HG03432 (cell line): ENCODE data around the gene CYBC1.

Source experiments
- ATAC-seq: cut with Tn5 transposase; IDR thresholded peaks from one replicate; pipeline ENCODE4 v1.9.1; 2021; ENCODE audit warnings: mild to moderate bottlenecking, moderate library complexity; ENCODE audit not compliant: unreplicated experiment

The CYBC1 gene

GRCh38 chr17:82450357-82451106 is at the start of gene CYBC1:
TSS of gene CYBC1 (minus strand) at chr17:82450752. CDS start at chr17:82449254, 1,498 bp downstream.
- ATAC-seq = peak; percentile 69

DNA sequence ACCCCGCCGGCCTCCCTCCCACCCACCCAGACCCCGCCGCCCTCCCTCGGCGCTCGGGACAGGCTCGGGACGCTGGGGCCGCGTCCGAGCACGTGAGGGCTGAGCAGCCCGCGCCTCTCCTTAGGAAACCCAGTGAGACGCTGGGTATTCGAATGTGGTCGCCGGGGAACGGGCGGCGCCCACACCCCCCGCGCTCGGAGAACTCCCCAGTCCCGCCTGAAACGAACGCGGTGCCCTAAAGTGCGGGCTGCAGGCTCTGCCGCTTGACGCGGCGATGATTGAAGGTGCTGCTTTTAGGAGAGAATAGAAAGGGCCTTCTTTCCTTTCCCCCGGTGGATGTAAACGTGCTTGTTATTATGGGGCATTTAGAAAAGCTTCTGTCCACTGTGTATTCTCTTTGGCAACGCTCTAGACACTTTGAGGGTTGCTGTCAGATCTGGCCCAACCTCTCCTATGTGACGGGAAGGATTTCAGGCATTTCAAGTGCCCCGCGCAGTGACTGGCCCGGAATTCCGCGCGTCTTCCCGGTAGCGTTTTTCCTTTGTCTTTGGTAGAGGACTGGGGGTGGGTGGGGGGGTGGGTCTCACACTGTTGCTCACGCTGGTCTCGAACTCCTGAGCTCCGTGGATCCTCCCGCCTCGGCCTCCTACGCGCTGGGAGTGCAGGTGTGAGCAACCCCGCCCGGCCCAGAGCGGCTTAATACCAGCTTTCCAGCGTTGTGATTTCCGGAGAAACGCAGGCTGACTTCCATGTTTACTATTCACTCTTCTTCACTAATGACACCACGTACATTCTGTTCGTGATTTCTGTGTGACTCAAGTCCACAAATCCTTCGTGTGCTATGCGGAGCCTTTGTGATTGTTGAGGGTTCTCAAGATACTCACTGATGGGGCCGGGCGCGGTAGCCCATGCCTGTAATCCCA is 47.2 kb upstream of the CYBC1 start:
- peak; percentile 2 for ATAC-seq

GRCh38 chr17:82496529-82497434 is 46.2 kb upstream of the CYBC1 start:
- ATAC-seq = peak; percentile 63

GRCh38 chr17:82495844-82496528 is 45.4 kb upstream of the CYBC1 start:
- ATAC-seq = no peak

- peak; percentile 57 for ATAC-seq
These were observed 43.9 kb upstream of the CYBC1 start for GRCh38 chr17:82494236-82495055.

- ATAC-seq = no peak
These were observed 42.8 kb upstream of the CYBC1 start for GRCh38 chr17:82493226-82493781.

- ATAC-seq = no peak
These were observed 42.2 kb upstream of the CYBC1 start for GRCh38 chr17:82492643-82493225.

DNA sequence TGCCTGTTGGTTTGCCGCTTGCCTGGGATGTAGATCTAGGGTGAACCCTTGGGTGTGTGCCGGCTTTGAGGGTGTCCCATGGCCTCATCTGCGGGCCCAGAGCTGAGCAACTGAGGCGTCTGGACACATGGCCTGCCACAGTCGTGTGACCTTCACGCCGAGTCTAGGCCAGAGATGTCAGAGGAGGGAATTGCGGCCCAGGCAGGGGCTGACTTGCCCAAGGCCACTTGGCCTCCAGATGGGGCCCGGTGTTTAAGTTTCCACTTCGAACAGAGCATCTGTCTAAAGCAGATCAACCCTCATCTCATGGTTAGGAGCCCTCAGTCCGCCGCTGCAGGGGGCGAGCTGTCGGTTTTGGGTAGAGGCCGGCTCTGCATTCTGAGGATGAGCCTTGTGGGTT is 41.0 kb upstream of the CYBC1 start:
- no peak for ATAC-seq

DNA sequence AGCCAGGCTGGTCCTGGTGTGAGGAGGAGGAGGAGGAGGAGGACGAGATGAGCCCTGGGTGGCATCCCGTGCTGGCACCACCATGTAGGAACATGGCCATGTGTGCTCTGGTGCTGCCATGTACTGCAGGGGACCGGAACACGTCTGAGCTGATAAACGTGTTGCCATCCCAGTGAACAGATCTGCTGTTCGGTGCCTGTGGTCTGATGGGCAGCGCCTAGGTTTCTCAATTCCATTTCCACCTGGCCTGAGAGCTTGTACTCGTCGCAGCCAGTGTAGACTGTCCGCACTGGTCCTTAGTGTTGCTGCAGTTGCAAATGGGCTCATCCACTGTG is 40.6 kb upstream of the CYBC1 start:
- no peak for ATAC-seq

GRCh38 chr17:82490512-82491195 is 40.1 kb upstream of the CYBC1 start:
- ATAC-seq = no peak

DNA sequence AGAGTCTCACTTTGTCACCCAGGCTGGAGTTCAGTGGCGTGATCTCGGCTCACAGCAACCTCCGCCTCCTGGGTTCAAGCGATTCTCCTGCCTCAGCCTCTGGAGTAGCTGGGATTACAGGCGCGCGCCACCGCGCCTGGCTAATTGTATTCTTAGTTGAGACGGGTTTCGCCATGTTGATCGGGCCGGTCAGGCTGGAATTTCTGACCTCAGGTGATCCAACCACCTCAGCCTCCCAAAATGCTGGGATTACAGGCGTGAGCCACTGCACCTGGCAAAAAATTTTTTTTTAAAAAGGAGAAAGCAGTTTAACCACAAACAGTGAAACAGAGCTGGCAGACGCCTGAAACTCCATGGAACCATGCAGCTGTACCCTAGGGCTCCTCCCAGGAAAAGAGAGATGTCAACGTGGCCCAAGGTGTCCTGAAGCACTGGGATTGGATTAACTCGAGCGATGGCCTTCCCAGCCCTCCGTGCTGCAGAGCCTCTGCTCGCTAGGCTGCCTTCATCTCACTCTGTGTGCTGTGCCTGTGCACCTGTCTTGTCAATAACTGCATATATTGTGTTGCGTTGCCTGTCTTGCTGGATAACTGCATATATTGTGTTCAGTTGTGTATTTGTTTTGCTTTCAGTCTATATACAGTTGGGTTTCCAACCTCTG is 39.4 kb upstream of the CYBC1 start:
- no peak for ATAC-seq

DNA sequence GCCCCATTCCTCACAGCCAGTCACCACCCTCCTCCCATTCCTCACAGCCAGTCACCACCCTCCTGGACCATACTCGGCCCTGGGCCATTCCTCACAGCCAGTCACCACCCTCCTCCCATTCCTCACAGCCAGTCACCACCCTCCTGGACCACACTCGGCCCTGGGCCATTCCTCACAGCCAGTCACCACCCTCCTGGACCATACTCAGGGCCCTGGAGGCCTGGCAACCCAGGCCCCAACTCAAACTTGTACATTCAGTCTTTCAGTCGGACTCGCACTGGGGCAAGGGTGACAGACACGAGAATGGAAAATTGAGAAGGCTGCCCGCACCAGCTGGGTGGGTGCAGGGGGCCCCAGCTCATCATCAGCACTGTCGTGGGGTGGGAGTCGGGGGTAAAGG is 38.6 kb upstream of the CYBC1 start:
- no peak for ATAC-seq

GRCh38 chr17:82487910-82488309 is 37.4 kb upstream of the CYBC1 start:
- no peak for ATAC-seq

GRCh38 chr17:82486231-82487094 is 35.9 kb upstream of the CYBC1 start:
- ATAC-seq = no peak

GRCh38 chr17:82483836-82484235 is 33.3 kb upstream of the CYBC1 start:
- ATAC-seq = no peak

DNA sequence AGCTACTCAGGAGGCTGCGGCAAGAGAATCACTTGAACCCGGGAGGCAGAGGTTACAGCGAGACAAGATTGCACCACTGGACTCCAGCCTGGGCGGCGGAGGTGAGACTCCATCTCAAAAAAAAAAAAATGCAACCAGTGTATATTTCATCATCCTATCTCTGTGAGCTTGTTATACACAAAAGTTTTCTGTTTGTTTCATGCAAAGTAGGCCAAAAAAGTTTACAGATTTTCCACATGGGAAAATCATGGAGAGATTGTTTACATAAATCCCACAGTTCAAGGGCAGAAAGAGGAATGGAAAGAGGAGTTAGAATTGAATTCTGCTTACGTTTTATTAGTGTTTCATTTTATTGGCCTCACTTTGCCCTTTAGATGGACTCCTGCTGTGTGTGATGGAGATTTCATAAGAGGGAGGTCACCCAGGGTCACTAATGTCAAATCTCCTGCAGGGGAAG is 32.7 kb upstream of the CYBC1 start:
- ATAC-seq = no peak

DNA sequence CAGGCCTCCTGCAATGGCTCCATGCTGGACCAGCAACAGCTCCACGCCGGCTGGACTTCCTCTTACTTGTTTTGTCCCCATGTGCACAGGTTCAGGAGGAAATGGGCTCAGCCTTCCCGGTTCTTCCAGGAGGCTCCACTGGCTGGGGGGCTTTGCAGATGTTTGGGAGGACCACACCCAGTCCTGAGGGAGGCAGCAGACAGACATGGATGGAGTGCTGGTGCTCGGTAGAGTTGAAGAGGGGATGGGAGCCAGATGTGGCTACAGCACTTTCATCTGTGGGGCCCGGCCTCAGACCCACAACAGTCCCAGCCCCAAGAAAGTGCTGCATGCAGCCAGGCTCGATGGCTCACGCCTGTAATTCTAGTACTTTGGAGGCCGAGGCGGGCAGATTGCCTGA is 29.8 kb upstream of the CYBC1 start:
- ATAC-seq = no peak
